Nephron progenitor cell (in vitro differentiated cells): ENCODE results near the gene FANCD2.

Experiments used
- DNase-seq: peaks from one replicate; pipeline ENCODE4 v3.0.0; 2021
- H3K27ac Mint-ChIP-seq: 2 replicates; pipeline ENCODE4 v1.8.0; 2021; ENCODE audit warnings: mild to moderate bottlenecking, moderate library complexity, mixed read lengths
- H3K27me3 Mint-ChIP-seq: 2 replicates; pipeline ENCODE4 v1.8.0; 2021; ENCODE audit warnings: mild to moderate bottlenecking, low read depth, mixed read lengths; ENCODE audit not compliant: poor library complexity
- H3K36me3 Mint-ChIP-seq: 2 replicates; pipeline ENCODE4 v1.8.0; 2021; ENCODE audit warnings: low read depth, mixed read lengths
- H3K4me1 Mint-ChIP-seq: 2 replicates; pipeline ENCODE4 v1.8.0; 2021; ENCODE audit warnings: mixed read lengths
- H3K4me3 Mint-ChIP-seq: 2 replicates; pipeline ENCODE4 v1.8.0; 2021; ENCODE audit warnings: mild to moderate bottlenecking, moderate library complexity, mixed read lengths
- H3K9me3 Mint-ChIP-seq: 2 replicates; pipeline ENCODE4 v1.8.0; 2021; ENCODE audit warnings: mild to moderate bottlenecking, moderate library complexity, mixed read lengths
- TF ChIP-seq, protein P1 (sequence below): fragments of 200-600 bp; sonication (generic); IDR thresholded peaks from 2 replicates; pipeline ENCODE4 v1.5.0; 2021; ENCODE audit warnings: antibody characterized with exemption

FANCD2 gene

DNA sequence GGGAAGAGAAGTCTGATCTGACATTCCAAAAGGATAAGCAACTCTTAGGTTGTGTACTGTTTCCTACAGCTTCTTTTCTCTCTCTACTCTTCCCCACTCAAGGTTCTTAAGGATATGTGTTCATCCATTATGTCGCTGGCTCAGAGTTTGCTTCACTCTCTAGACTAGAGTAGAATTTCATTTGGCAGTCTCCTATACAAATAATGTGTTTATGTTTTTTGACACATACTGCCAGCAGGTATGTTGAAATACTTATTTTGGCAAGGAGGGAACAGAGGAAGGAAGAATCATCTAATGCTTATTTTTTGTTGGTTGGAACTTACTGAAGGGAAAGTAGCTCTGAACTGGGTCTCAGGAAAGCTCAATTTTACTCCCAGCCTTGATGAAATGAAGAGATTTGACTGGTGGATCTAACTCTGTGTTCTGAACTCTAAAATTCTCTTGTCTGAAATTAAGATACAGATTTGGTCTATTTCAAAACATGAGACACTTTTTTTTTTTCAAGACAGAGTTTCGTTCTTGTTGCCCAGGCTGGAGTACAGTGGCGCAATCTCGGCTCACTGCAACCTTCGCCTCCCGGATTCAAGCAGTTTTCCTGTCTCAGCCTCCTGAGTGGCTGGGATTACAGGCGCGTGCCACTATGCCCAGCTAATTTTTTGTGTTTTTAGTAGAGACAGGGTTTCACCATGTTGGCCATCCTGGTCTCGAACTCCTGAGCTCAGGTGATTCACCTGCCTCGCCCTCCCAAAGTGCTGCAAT is 32.0 kb upstream of the FANCD2 start:
- H3K4me1 Mint-ChIP-seq = no peaks in the 10 kb centered on the region

DNA sequence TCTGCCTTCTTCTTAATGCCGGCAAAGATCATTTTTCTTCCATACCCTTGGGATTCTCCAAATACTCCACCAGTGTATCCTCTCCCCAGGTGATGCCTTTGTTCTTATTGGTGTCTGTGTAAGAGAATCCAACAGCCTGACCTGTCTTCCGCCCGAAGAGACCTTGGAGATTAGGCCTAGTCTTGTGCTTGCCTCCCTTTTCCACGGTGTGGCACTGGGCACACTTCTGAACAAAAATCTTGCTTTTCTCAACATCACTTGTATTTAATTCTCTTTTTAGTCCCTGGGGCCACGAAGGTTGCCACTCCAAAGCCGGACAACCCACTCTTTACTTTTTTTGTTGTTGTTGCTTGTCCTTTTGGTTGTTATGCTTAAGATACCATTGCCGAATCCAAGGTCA is 25.6 kb upstream of the FANCD2 start:
- Mint-ChIP-seq H3K4me1 (no peaks in the 10 kb centered on the region), H3K4me3 (no peak overlapping the region), H3K27ac (peak overlapping the region; percentile 33), H3K36me3 (peaks cover 69% of the 10 kb centered on the region), H3K9me3 (peaks cover 4% of the 10 kb centered on the region), H3K27me3 (no peaks in the 10 kb centered on the region)
- TF ChIP-seq, protein P1, sequence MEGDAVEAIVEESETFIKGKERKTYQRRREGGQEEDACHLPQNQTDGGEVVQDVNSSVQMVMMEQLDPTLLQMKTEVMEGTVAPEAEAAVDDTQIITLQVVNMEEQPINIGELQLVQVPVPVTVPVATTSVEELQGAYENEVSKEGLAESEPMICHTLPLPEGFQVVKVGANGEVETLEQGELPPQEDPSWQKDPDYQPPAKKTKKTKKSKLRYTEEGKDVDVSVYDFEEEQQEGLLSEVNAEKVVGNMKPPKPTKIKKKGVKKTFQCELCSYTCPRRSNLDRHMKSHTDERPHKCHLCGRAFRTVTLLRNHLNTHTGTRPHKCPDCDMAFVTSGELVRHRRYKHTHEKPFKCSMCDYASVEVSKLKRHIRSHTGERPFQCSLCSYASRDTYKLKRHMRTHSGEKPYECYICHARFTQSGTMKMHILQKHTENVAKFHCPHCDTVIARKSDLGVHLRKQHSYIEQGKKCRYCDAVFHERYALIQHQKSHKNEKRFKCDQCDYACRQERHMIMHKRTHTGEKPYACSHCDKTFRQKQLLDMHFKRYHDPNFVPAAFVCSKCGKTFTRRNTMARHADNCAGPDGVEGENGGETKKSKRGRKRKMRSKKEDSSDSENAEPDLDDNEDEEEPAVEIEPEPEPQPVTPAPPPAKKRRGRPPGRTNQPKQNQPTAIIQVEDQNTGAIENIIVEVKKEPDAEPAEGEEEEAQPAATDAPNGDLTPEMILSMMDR = no peak
- DNase-seq = no peak

More for the DNA sequence above, 32.0 kb upstream of the FANCD2 start:
- TF ChIP-seq, protein P1 = no peak
- no peak for DNase-seq
- no peaks in the 10 kb centered on the region for H3K27me3 Mint-ChIP-seq
- H3K4me3 Mint-ChIP-seq = no peak overlapping the region
- H3K36me3 Mint-ChIP-seq = peaks cover 41% of the 10 kb centered on the region
- H3K27ac Mint-ChIP-seq = no peak overlapping the region
- H3K9me3 Mint-ChIP-seq = no peaks in the 10 kb centered on the region

DNA sequence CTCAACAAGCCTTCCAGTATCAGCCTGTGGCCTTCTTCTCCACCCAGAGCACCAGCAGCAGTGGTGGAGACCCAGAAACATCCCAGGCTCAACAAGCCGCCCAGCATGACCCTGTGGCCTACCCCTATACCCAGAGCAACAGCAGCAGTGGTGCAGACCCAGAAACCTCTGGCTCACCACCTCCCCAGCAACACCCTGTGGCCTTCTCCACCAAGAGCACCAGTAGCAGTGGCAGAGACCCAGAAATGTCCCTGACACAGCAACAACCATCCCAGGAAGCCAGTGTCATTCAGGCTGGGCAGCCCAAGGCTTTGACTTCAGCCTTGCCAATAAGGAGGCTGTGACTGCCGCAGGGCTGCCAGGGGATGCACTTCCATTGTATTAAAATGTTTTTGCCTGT is 23.3 kb upstream of the FANCD2 start:
- Mint-ChIP-seq H3K36me3 (peaks cover 53% of the 10 kb centered on the region), H3K4me3 (no peak overlapping the region), H3K9me3 (peaks cover 4% of the 10 kb centered on the region), H3K27me3 (no peaks in the 10 kb centered on the region), H3K4me1 (no peaks in the 10 kb centered on the region), H3K27ac (no peak overlapping the region)
- DNase-seq = no peak
- TF ChIP-seq, protein P1 = no peak

DNA sequence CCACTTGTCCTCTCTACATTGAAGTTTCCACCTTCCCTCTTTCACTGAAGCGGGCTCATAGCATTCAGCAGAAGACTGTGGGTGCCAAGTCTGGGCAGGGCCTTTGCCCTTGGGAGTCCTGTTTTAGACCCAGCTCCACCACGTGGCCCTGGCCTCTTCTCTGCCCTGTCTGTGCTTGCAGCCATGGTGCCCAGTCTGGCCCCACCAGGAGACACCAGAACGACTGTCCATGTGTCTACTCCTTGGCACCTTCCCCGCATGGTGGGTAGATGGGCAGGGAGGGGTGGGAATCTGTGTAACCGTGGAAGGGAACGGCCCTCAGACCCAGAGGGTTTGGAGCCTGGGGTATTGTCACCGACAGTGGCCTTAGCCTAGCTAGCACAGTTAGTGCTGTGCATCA is 21.7 kb upstream of the FANCD2 start:
- peaks cover 13% of the 10 kb centered on the region for H3K4me1 Mint-ChIP-seq
- DNase-seq = no peak

DNA sequence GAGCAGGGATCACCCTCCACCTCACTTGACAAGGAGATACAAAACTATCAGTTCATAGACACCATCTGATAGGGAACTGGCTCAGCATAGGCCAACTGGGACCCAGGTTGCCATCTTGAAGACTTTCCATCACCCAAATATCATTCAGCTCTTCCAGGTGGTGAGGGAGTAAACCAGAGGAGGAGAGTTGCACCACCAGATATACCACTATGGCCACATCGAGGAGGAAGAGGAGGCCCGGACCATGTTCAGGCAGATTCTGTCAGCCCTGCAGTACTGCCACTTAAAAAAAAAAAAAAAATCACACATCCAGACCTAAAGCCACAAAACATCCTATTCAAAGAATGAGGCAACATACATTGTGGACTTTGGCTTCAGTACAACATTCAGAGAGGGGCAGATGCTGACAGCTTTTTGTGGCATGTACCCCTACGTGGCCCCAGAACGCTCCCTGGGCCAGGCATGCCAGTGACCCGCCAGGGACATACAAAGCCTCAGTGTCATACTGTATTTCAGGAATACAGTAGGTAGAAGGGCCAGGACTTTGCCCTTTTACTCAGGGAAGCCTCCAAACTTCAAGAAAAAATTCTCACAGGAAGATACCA is 21.2 kb upstream of the FANCD2 start:
- H3K4me3 Mint-ChIP-seq = no peak overlapping the region
- TF ChIP-seq, protein P1 = no peak
- no peak overlapping the region for H3K27ac Mint-ChIP-seq
- DNase-seq = no peak
- H3K4me1 Mint-ChIP-seq = peaks cover 17% of the 10 kb centered on the region
- peaks cover 4% of the 10 kb centered on the region for H3K9me3 Mint-ChIP-seq
- H3K27me3 Mint-ChIP-seq = no peaks in the 10 kb centered on the region
- H3K36me3 Mint-ChIP-seq = peaks cover 32% of the 10 kb centered on the region

More for the DNA sequence above, 21.7 kb upstream of the FANCD2 start:
- TF ChIP-seq, protein P1 = no peak
- peaks cover 4% of the 10 kb centered on the region for H3K9me3 Mint-ChIP-seq
- H3K4me3 Mint-ChIP-seq = no peak overlapping the region
- H3K36me3 Mint-ChIP-seq = peaks cover 38% of the 10 kb centered on the region
- no peak overlapping the region for H3K27ac Mint-ChIP-seq
- H3K27me3 Mint-ChIP-seq = no peaks in the 10 kb centered on the region
